ENCODE results near the gene MAVS.
"Not testable (repeated sequence)": the region's sequence is repeated elsewhere in the genome, so short reads cannot be mapped to it uniquely, and the experiment has no call there.

The MAVS gene

DNA sequence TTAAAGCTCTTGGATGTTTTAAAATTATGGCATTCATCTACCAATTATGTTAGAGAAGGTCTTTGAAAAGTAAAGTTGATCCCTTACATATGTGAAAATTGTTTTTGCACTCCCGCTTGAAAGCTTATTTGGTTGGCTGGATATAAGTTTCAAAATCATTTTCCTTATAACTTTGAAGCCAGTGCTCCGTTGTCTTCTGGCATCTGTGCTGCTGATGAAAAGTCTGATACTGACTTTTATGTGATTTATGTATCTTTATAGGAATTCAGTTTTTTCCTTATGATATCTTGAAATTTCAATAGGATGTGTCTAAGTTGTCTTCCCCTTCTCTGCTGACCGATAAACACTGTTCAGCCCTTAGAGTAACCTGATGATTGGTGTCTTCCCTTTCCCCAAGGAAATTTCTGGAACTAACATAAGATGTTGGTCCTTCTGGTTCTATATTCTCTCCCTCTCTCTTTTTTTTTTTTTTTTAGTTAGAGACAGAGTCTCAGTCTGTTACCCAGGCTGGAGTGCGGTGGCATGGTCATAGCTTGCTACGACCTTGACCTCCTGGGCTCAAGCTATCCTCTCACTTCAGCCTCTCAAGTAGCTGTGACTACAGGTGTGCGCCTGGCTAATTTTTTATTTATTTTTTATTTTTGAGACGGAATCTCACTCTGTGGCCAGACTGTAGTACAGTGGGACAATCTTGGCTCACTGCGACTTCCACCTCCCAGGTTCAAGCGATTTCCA lies 55.2 kb downstream of the MAVS start:
- TF ChIP-seq, protein P1, sequence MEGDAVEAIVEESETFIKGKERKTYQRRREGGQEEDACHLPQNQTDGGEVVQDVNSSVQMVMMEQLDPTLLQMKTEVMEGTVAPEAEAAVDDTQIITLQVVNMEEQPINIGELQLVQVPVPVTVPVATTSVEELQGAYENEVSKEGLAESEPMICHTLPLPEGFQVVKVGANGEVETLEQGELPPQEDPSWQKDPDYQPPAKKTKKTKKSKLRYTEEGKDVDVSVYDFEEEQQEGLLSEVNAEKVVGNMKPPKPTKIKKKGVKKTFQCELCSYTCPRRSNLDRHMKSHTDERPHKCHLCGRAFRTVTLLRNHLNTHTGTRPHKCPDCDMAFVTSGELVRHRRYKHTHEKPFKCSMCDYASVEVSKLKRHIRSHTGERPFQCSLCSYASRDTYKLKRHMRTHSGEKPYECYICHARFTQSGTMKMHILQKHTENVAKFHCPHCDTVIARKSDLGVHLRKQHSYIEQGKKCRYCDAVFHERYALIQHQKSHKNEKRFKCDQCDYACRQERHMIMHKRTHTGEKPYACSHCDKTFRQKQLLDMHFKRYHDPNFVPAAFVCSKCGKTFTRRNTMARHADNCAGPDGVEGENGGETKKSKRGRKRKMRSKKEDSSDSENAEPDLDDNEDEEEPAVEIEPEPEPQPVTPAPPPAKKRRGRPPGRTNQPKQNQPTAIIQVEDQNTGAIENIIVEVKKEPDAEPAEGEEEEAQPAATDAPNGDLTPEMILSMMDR (IDR thresholded peaks at IDR 0.05; ENCODE audit: borderline replicate concordance, insufficient read depth, low read depth, low read length), result no peak
- H3K4me3 ChIP-seq (ENCODE audit: low read depth, low read length), result no peak overlapping the region

DNA sequence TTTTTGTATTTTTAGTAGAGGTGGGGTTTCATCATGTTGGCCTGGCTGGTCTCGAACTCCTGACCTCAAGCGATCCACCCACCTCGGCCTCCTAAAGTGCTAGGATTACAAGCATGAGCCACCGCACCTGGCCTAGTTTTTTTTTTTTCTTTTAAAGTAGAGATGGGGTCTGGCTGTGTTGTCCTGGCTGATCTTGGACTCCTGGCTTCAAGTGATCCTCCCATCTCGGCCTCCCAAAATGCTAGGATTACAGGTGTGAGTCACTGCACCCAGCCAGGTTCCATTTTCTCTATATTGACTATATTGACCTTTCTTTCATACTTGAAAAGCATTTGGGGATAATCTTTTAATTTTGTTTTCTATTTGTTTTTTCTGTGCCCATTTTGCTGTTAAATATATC lies 55.8 kb downstream of the MAVS start:
- no peak overlapping the region for H3K4me3 ChIP-seq (ENCODE audit: low read depth, low read length)
- TF ChIP-seq, protein P1 (IDR thresholded peaks at IDR 0.05; ENCODE audit: borderline replicate concordance, insufficient read depth, low read depth, low read length), result no peak

GRCh38 chr20:3904224-3904623 lies 57.6 kb downstream of the MAVS start:
- H3K4me3 ChIP-seq (ENCODE audit: low read depth, low read length), result no peak overlapping the region
- TF ChIP-seq, protein P1 (IDR thresholded peaks at IDR 0.05; ENCODE audit: borderline replicate concordance, insufficient read depth, low read depth, low read length), result no peak

DNA sequence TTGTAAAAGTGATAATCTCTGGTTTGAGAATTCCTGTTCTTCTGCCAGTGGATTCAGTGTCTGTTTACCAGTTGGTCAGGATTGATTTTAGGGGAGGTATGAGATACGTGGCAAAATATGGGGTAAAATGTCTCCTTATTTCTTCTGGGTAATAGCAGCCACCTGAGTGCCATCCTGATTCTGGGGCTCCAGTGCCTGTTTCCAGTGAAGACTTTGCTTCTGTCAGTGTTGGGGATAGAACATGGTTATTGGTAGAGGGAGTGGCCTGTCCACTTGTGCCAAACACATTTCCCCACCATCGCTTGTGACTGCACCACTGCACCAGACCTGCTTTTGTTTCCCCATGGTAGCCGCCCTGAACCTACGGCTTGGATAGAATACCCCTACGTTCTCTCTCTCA lies 58.2 kb downstream of the MAVS start:
- TF ChIP-seq, protein P1 (IDR thresholded peaks at IDR 0.05; ENCODE audit: borderline replicate concordance, insufficient read depth, low read depth, low read length), result no peak
- H3K4me3 ChIP-seq (ENCODE audit: low read depth, low read length), result no peak overlapping the region

- H3K4me3 ChIP-seq (ENCODE audit: low read depth, low read length), result not testable (repeated sequence)
Measured at GRCh38 chr20:3906744-3907721, 60.4 kb downstream of the MAVS start.

DNA sequence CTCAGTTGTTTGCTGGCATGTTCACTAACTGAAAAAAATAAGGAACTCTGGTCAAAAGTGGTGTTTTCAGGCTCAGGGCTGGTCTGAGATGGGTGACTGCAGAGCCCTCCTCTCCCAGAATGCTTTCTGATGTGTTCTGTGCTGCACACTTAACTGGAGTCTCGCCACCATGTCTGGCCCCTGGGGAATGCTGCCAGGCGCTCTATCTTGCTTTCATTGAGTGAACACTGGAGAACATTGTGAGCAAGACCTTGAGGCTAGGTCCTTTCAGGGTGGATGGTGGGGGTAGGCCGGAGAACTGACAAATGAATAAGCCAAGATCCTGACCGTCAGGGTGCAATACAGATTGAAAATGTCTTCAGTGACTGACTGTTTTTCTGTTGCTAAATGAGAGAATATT lies 62.0 kb downstream of the MAVS start:
- no peak overlapping the region for H3K4me3 ChIP-seq (ENCODE audit: low read depth, low read length)
- TF ChIP-seq, protein P1 (IDR thresholded peaks at IDR 0.05; ENCODE audit: borderline replicate concordance, insufficient read depth, low read depth, low read length), result no peak

DNA sequence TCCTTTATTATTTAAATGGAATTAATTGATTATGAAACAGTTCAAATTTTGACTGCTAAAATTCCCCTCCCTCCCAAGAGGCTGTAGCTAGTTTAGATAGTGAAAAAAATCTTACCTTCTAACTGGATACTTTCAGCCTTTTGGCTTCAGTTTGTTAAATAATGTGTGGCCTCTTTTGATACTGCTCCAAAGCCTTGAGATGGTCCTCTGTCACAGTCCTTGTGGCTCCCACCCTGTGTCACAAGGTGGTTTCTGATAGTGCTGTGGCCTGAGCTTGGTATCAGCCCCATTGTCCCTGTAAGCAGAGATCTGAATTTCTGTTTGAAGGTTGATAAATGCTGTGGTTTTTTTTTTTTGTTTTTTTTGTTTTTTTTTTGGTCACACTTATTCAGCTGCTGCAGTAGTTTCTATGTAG lies 63.3 kb downstream of the MAVS start:
- TF ChIP-seq, protein P1 (IDR thresholded peaks at IDR 0.05; ENCODE audit: borderline replicate concordance, insufficient read depth, low read depth, low read length), result no peak
- no peak overlapping the region for H3K4me3 ChIP-seq (ENCODE audit: low read depth, low read length)

All from GM12875 (cell line).